Bronchial epithelial cell (primary cell): Measurements from ENCODE around the gene SNTG2. TPM values are rescaled to one million over a fixed set of nuclear protein-coding genes. Genes with fewer than 3 reads are reported as not detected.

Experiments used
- DNase-seq: peaks from one replicate; pipeline ENCODE4 v3.0.0-alpha.2; 2010; ENCODE audit warnings: low read depth
- FAIRE-seq: peaks from 2 replicates; lab custom pipeline; 2011; peaks lifted over from hg19 to GRCh38; lab: Jason Lieb, UNC
- H3K27me3 ChIP-seq: 2 replicates; pipeline ENCODE4 v1.5.1; 2011; ENCODE audit warnings: low read length; ENCODE audit not compliant: control insufficient read depth, insufficient read depth
- H3K36me3 ChIP-seq: 2 replicates; pipeline ENCODE4 v1.5.1; 2011; ENCODE audit warnings: low read length; ENCODE audit not compliant: control insufficient read depth, insufficient read depth
- H3K4me3 ChIP-seq: 2 replicates; pipeline ENCODE4 v1.5.1; 2011; ENCODE audit warnings: mild to moderate bottlenecking, low read depth, low read length, control low read depth
- total RNA-seq: library from RNA; depleted of rRNA; stranded (reverse); fragments of >200 nt; gene quantifications from 2 replicates; pipeline ENCODE4 v1.2.1, GENCODE V29; 2014
- TF ChIP-seq, protein P1 (sequence below): IDR thresholded peaks from 2 replicates; pipeline ENCODE4 v1.5.1; 2011; ENCODE audit warnings: mild to moderate bottlenecking, moderate library complexity, low read length, control low read depth, inconsistent platforms; ENCODE audit not compliant: insufficient read depth, severe bottlenecking

Gene SNTG2
- total RNA-seq, 1 donor from 2014 or later: not detected

DNA sequence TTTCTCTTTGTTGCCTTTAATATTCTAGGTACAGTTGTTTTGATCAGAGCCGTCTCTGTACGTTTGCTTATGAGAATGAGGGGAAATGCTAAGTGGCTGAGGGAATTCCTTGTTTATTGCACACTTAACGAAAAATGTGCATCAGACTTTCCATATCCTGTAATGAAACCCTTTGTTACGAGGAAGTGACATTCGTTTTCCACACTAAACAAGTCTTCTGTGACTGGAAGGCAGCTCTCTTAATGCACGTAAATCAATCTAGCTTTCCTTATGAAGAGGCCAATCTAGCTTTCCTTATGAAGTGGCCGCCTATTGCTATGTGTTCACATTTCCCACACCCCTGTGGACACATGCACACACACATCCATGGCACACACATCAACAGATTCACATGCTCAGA, 186.2 kb downstream of the SNTG2 start:
- TF ChIP-seq, protein P1, sequence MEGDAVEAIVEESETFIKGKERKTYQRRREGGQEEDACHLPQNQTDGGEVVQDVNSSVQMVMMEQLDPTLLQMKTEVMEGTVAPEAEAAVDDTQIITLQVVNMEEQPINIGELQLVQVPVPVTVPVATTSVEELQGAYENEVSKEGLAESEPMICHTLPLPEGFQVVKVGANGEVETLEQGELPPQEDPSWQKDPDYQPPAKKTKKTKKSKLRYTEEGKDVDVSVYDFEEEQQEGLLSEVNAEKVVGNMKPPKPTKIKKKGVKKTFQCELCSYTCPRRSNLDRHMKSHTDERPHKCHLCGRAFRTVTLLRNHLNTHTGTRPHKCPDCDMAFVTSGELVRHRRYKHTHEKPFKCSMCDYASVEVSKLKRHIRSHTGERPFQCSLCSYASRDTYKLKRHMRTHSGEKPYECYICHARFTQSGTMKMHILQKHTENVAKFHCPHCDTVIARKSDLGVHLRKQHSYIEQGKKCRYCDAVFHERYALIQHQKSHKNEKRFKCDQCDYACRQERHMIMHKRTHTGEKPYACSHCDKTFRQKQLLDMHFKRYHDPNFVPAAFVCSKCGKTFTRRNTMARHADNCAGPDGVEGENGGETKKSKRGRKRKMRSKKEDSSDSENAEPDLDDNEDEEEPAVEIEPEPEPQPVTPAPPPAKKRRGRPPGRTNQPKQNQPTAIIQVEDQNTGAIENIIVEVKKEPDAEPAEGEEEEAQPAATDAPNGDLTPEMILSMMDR: no peak
- Histone ChIP-seq H3K27me3 (no peaks in the 10 kb centered on the region), H3K36me3 (no peaks in the 10 kb centered on the region), H3K4me3 (no peak overlapping the region)
- FAIRE-seq (no peak), DNase-seq (no peak)

GRCh38 chr2:1137264-1137663, 186.6 kb downstream of the SNTG2 start:
- Histone ChIP-seq H3K27me3 (no peaks in the 10 kb centered on the region), H3K4me3 (no peak overlapping the region), H3K36me3 (no peaks in the 10 kb centered on the region)
- no peak for FAIRE-seq
- TF ChIP-seq, protein P1: no peak
- DNase-seq: no peak

- H3K36me3 ChIP-seq: no peaks in the 10 kb centered on the region
- DNase-seq (no peak), FAIRE-seq (peak; percentile 40)
- TF ChIP-seq, protein P1: no peak
- H3K4me3 ChIP-seq: no peak overlapping the region
- no peaks in the 10 kb centered on the region for H3K27me3 ChIP-seq
These were observed 187.3 kb downstream of the SNTG2 start for GRCh38 chr2:1137913-1138391.

- H3K27me3 ChIP-seq: no peaks in the 10 kb centered on the region
- TF ChIP-seq, protein P1: peak; percentile 54
- no peaks in the 10 kb centered on the region for H3K36me3 ChIP-seq
- DNase-seq (no peak), FAIRE-seq (no peak)
- no peak overlapping the region for H3K4me3 ChIP-seq
These were observed 189.8 kb downstream of the SNTG2 start for GRCh38 chr2:1140389-1141003.

- Histone ChIP-seq H3K27me3 (no peaks in the 10 kb centered on the region), H3K36me3 (no peaks in the 10 kb centered on the region)
- FAIRE-seq: no peak
These were observed 190.4 kb downstream of the SNTG2 start for GRCh38 chr2:1141079-1141478.

More at GRCh38 chr2:1141079-1141478, 190.4 kb downstream of the SNTG2 start:
- TF ChIP-seq, protein P1: no peak
- no peak overlapping the region for H3K4me3 ChIP-seq
- DNase-seq: no peak
